Mesothelial cell of epicardium (in vitro differentiated cells): ENCODE results near the gene HMCN1. TPM values are rescaled to one million over a fixed set of nuclear protein-coding genes. Genes with fewer than 3 reads are reported as not detected.
"Not testable (repeated sequence)": the region's sequence is repeated elsewhere in the genome, so short reads cannot be mapped to it uniquely, and the experiment has no call there.

Experiments used
- DNase-seq, 2 experiments: peaks; one replicate each; pipeline ENCODE4 v3.0.0; 2021; ENCODE audit warnings: low spot score in 2 of 2; ENCODE audit not compliant: unreplicated experiment in 2 of 2
- H3K27ac Mint-ChIP-seq: 2 replicates; pipeline ENCODE4 v1.8.0; 2021; ENCODE audit warnings: mixed read lengths
- H3K27me3 Mint-ChIP-seq: 2 replicates; pipeline ENCODE4 v1.8.0; 2021; ENCODE audit warnings: low read depth, mixed read lengths
- H3K36me3 Mint-ChIP-seq: 2 replicates; pipeline ENCODE4 v1.8.0; 2021; ENCODE audit warnings: mixed read lengths
- H3K4me1 Mint-ChIP-seq: 2 replicates; pipeline ENCODE4 v1.8.0; 2021; ENCODE audit warnings: mixed read lengths
- H3K4me3 Mint-ChIP-seq: 2 replicates; pipeline ENCODE4 v1.8.0; 2021; ENCODE audit warnings: mild to moderate bottlenecking, moderate library complexity, mixed read lengths
- H3K9me3 Mint-ChIP-seq: 2 replicates; pipeline ENCODE4 v1.8.0; 2021; ENCODE audit warnings: mixed read lengths
- total RNA-seq: library from RNA; stranded (reverse); gene quantifications from 3 replicates; pipeline ENCODE4 v1.2.1, GENCODE V29; 2021
- TF ChIP-seq, protein P1 (sequence below): fragments of 200-600 bp; sonication (generic); IDR thresholded peaks from one replicate; pipeline ENCODE4 v1.5.0; 2021; ENCODE audit warnings: antibody characterized with exemption; ENCODE audit not compliant: unreplicated experiment

HMCN1 gene
- total RNA-seq, 1 donor from 2014 or later, result 48.8 TPM

DNA sequence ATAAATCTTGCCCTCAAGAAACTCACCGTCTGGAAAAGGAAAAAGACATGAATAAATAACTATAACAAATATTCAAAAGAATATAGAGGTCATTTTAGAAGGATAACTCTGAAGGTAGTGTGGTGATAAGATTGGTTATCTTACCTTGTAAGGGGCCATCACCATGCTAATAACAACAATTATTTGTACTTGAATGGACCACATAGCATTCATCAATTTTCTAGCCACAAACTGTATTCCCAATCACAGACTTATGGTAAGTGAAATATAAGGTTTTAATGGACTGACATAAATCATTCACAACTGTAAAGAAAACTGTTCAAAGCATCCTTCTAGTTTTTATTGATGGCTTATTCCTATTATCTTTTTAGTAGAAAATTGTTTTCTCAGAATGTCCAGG, 57.8 kb downstream of the HMCN1 start:
- no peak overlapping the region for H3K27ac Mint-ChIP-seq
- peaks cover 14% of the 10 kb centered on the region for H3K36me3 Mint-ChIP-seq
- H3K27me3 Mint-ChIP-seq, result peaks cover 5% of the 10 kb centered on the region
- no peak for DNase-seq
- H3K4me3 Mint-ChIP-seq, result no peak overlapping the region
- peaks cover 12% of the 10 kb centered on the region for H3K9me3 Mint-ChIP-seq
- H3K4me1 Mint-ChIP-seq, result peaks cover 27% of the 10 kb centered on the region
- TF ChIP-seq, protein P1, sequence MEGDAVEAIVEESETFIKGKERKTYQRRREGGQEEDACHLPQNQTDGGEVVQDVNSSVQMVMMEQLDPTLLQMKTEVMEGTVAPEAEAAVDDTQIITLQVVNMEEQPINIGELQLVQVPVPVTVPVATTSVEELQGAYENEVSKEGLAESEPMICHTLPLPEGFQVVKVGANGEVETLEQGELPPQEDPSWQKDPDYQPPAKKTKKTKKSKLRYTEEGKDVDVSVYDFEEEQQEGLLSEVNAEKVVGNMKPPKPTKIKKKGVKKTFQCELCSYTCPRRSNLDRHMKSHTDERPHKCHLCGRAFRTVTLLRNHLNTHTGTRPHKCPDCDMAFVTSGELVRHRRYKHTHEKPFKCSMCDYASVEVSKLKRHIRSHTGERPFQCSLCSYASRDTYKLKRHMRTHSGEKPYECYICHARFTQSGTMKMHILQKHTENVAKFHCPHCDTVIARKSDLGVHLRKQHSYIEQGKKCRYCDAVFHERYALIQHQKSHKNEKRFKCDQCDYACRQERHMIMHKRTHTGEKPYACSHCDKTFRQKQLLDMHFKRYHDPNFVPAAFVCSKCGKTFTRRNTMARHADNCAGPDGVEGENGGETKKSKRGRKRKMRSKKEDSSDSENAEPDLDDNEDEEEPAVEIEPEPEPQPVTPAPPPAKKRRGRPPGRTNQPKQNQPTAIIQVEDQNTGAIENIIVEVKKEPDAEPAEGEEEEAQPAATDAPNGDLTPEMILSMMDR, result no peak

DNA sequence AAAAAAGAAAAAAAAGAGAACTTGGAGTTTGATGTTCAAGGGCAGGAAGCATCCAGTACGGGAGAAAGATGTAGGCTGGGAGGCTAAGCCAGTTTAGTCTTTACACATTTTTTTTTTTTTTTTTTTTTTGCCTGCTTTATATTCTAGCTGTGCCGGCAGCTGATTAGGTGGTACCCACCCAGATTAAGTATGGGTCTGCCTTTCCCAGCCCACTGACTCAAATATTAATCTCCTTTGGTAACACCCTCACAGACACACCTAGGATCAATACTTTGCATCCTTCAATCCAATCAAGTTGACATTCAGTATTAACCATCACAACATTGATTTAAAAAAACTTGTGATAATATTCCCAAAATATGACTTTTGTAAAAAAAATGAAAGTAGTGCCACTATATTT, 60.3 kb downstream of the HMCN1 start:
- H3K27me3 Mint-ChIP-seq, DNase-seq, H3K4me3 Mint-ChIP-seq, H3K27ac Mint-ChIP-seq: not testable (repeated sequence)
- Mint-ChIP-seq H3K36me3 (peaks cover 28% of the 10 kb centered on the region), H3K9me3 (peaks cover 24% of the 10 kb centered on the region), H3K4me1 (peaks cover 15% of the 10 kb centered on the region)

DNA sequence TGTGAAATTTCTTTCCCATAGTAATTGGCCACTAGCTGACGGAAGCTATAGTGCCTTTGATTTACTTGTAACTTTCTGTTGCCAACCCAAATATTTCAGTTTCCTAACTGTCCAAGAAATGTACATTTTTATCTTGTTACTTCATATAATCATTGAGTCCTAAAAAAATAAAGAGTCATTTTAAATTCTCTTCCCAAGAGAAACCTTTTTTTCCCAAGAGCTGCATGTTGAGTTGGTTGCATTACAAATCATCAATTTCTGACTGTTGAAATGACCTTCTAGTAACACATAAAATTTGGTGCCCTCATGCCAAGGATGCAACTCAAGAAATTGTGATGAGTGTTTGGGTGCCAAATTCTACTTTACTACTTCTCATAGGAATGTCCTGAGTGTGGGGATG, 61.0 kb downstream of the HMCN1 start:
- Mint-ChIP-seq H3K4me3 (no peak overlapping the region), H3K36me3 (peaks cover 28% of the 10 kb centered on the region), H3K4me1 (peaks cover 8% of the 10 kb centered on the region), H3K27me3 (peaks cover 5% of the 10 kb centered on the region), H3K27ac (no peak overlapping the region), H3K9me3 (peaks cover 25% of the 10 kb centered on the region)
- no peak for DNase-seq
- TF ChIP-seq, protein P1, result no peak

DNA sequence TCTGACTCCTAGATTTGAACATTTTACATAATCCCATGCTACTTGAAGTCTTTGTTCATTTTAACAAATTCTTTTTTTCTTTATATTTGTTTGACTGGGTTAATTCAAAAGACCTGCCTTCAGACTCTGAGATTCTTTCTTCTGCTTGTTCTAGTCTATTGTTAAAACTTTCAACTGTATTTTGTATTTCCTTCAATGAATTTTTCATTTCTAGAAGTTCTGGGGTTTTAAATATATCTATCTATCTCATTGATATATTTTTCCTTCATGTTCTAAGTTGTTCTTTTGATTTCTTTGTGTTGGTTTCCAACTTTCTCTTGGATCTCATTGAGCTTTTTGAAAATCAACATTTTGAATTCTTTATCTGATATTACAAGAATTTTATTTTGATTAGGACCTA, 64.3 kb downstream of the HMCN1 start:
- no peak for DNase-seq
- TF ChIP-seq, protein P1, result no peak
- Mint-ChIP-seq H3K4me1 (peaks cover 4% of the 10 kb centered on the region), H3K4me3 (no peak overlapping the region), H3K9me3 (peaks cover 24% of the 10 kb centered on the region), H3K27ac (no peak overlapping the region), H3K36me3 (peaks cover 28% of the 10 kb centered on the region), H3K27me3 (peaks cover 5% of the 10 kb centered on the region)

DNA sequence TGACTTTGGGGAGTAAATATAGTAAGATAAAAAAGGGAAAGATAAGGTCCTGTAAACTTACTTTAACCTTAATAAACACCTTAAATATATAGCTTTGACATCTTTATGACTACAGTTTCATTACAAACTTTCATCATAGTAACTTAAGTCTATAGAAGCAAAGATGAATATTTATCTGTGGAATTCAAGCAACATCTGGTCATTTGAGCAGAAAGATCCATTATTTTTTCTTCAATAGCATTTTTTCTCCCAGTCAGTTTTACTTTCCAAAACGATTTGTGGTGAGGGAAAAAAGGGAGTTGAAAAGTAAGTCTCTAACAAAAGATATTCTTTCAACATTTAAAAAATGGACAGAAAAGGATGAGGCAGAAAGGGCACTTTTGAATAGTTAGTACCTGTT, 69.0 kb downstream of the HMCN1 start:
- Mint-ChIP-seq H3K4me1 (peaks cover 19% of the 10 kb centered on the region), H3K9me3 (peaks cover 7% of the 10 kb centered on the region), H3K27ac (peak overlapping the region; percentile 75), H3K27me3 (no peaks in the 10 kb centered on the region), H3K4me3 (no peak overlapping the region), H3K36me3 (peaks cover 7% of the 10 kb centered on the region)
- TF ChIP-seq, protein P1, result no peak
- DNase-seq, result no peak

DNA sequence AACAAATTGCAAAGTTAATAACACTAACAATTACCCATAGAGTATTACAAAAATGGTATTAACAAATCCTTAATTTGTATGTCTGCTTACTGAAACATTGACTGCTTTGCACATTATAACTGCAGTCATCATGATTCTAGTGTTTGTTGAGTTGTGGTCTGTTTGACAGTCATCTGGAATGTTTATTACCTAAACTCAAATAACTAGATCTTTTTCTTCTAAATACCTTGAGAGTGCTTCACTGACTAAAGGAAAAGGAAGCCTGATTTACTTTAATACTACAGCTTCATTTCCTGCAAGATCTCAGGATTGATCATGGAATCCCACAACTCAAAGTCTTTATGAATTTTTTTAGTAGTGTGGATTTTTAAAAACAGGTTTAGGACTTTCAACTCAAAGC, 70.0 kb downstream of the HMCN1 start:
- DNase-seq, result no peak
- Mint-ChIP-seq H3K27ac (no peak overlapping the region), H3K9me3 (peaks cover 3% of the 10 kb centered on the region), H3K27me3 (no peaks in the 10 kb centered on the region), H3K36me3 (no peaks in the 10 kb centered on the region), H3K4me3 (no peak overlapping the region), H3K4me1 (peaks cover 23% of the 10 kb centered on the region)
- TF ChIP-seq, protein P1, result no peak
